ENCODE measurements around the gene GJC3. TPM values are rescaled to one million over a fixed set of nuclear protein-coding genes. Genes with fewer than 3 reads are reported as not detected.
"Not testable (repeated sequence)": the region's sequence is repeated elsewhere in the genome, so short reads cannot be mapped to it uniquely, and the experiment has no call there.

The GJC3 gene
- total RNA-seq, 2 donors from 2014 or later: not detected

DNA sequence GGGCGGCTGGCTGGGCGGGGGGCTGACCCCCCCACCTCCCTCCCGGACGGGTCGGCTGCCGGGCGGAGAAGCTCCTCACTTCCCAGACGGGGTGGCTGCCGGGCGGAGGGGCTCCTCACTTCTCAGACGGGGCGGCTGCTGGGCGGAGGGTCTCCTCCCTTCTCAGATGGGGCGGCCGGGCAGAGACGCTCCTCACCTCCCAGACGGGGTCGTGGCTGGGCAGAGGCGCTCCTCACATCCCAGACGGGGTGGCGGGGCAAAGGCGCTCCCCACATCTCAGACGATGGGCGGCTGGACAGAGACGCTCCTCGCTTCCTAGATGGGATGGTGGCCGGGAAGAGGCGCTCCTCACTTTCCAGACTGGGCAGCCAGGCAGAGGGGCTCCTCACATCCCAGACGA lies 41.1 kb downstream of the GJC3 start:
- ATAC-seq; intact Hi-C loops (cut with DNase I, micrococcal nuclease); DNase-seq: not testable (repeated sequence)

DNA sequence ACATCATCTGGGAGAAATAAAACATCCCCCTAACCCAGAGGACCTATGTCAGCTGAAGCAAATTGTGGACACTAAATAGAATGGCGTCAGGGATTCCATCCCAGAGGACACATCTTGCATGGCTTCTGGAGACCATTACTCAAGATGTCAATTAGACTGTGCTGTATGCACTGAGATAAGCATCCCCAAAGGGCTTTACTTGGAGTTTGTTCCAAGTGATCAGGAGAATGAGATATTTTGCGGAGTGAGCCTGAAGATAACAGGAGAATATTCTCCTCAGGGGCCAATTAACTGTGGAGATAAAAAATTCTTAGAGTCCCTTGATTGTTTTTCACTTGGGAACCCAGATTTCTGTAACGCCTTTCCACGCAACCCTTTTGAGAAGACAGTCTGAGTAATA lies 48.0 kb downstream of the GJC3 start:
- intact Hi-C loops (cut with DNase I, micrococcal nuclease): no loop called here
- no peak for DNase-seq
- ATAC-seq: no peak

DNA sequence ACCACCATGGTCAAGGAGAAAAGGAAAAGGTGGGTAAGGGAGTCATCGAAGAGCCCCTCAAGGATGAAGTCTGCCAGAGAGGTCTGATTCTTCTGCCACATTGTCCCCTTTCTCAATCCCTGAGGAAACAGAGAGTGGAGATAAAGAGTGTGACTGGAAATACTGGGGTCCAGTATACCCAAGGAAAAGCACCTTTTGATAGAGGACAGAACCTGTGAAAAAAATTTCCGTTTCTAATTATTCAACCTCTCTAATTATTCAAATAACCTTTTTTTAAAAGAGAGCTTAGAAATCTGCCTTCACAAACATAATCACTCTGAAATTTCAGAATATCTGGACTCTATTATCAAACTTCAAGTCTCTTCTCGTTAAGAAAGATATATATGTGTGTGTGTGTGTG lies 52.5 kb downstream of the GJC3 start, which contains the start of gene OR2AE1:
TSS of gene OR2AE1 (minus strand) at position 101 of the 400 bp plus-strand sequence. CDS start at position 101, 0 bp downstream.
- intact Hi-C loops (cut with DNase I, micrococcal nuclease): no loop called here
- DNase-seq (no peak), ATAC-seq (no peak)

DNA sequence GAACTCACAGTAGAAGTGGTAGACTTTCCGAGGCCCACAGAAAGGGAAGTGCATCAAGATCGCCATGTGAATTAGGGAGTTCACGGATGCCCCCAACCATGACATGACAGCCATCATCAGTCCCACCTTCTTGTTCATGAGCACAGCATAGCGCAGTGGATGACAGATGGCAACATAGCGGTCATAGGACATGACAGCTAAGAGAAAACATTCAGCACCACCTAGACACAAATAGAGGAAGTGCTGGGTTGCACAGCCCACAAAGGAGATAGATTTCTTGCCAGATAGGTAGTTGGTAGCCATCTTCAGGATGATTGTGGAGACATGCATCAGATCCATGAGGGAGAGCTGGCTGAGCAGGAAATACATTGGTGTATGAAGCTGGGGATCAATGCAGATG lies 52.9 kb downstream of the GJC3 start:
- intact Hi-C loops (cut with DNase I, micrococcal nuclease): no loop called here
- DNase-seq: no peak
- no peak for ATAC-seq

Other genes starting within 250 kb of the GJC3 start
- gene CYP3A5, start 249.6 kb downstream of the GJC3 start, total RNA-seq: 100 to 1,000 TPM; 112 to 144 TPM
- under 1 TPM; 0.34 to 0.39 TPM for gene CYP3A7, start 194.4 kb downstream of the GJC3 start, total RNA-seq
- 10 to 100 TPM in 1 of 2 donors, 1 to 10 TPM in 1; 4.9 to 12.9 TPM for gene CYP3A4, start 145.4 kb downstream of the GJC3 start, total RNA-seq
- gene CYP3A43, start 101.6 kb downstream of the GJC3 start, total RNA-seq: not detected
- not detected for gene OR2AE1, start 52.6 kb downstream of the GJC3 start, total RNA-seq
- gene TRIM4, start 10.1 kb downstream of the GJC3 start, total RNA-seq: 10 to 100 TPM; 21.5 to 23.8 TPM
- gene AZGP1, start 46.4 kb upstream of the GJC3 start, total RNA-seq: 1 to 10 TPM; 3.4 to 4.8 TPM
- gene ZKSCAN1, start 86.0 kb upstream of the GJC3 start, total RNA-seq: 100 to 1,000 TPM; 127 to 133 TPM
- gene ZSCAN21, start 120.2 kb upstream of the GJC3 start, total RNA-seq: 1 to 10 TPM; 6.7 to 7.1 TPM
- 10 to 100 TPM; 34.0 to 37.2 TPM for gene ZNF3, start 152.1 kb upstream of the GJC3 start, total RNA-seq
- 10 to 100 TPM; 59.3 to 65.6 TPM for gene COPS6, start 159.3 kb upstream of the GJC3 start, total RNA-seq
- 10 to 100 TPM; 44.7 to 62.1 TPM for gene MCM7, start 171.8 kb upstream of the GJC3 start, total RNA-seq
- gene AP4M1, start 172.0 kb upstream of the GJC3 start, total RNA-seq: 10 to 100 TPM; 20.2 to 20.8 TPM
- 10 to 100 TPM; 28.7 to 33.1 TPM for gene TAF6, start 189.7 kb upstream of the GJC3 start, total RNA-seq
- 1 to 10 TPM; 7.0 to 9.8 TPM for gene CNPY4, start 190.0 kb upstream of the GJC3 start, total RNA-seq
- 1 to 10 TPM; 2.7 to 3.9 TPM for gene MBLAC1, start 197.3 kb upstream of the GJC3 start, total RNA-seq
- gene LAMTOR4, start 219.3 kb upstream of the GJC3 start, total RNA-seq: 100 to 1,000 TPM; 224 to 268 TPM
- 10 to 100 TPM; 54.9 to 62.1 TPM for gene TRAPPC14, start 229.1 kb upstream of the GJC3 start, total RNA-seq
- gene GAL3ST4, start 239.0 kb upstream of the GJC3 start, total RNA-seq: 10 to 100 TPM in 1 of 2 donors, 1 to 10 TPM in 1; 8.0 to 10.9 TPM
- 1 to 10 TPM; 4.0 to 5.7 TPM for gene GPC2, start 247.8 kb upstream of the GJC3 start, total RNA-seq
- gene STAG3, start 248.3 kb upstream of the GJC3 start, total RNA-seq: 1 to 10 TPM; 1.2 to 2.0 TPM